ENCODE measurements around the gene TBX15.

DNA sequence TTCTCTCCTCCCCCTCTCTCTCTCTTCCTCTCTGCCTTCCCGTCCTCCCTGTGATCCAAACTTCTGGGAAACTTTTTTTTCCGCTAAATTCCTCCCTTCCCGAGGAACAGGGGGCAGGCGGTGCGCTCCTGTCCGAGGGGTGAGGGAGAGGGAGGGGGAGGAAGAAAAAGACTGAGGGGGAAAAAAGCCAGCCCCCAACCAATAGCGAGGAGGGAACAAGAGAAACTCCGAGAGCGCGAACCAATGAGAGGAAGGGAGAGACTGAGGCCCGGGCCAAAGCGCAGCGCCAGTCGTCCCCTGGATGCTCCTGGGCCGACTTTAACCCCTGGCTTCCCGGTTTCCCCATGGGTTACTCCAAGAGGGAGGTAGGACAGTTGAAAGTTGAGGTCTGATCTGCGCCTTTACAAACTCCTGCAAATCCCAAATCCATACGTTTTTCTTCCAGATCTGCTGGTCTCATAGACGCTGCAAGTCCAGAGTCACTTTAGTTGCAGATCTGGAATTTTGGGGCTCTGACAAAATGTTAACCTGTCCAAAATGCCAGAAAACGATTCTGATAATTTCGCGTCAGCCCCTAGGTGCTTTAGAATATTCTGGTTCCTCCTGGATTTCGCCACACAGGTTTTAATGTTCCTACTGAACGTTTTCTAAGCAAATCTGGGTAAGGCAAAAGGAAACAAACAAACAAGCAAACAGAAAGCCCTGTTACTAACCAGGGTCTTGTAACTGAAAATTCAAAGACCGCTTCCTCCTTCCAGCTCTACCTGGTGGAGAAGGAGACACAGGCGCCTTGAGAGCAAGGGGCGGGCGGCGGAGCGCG lies at the start of gene TBX15:
- TF ChIP-seq, protein P1, sequence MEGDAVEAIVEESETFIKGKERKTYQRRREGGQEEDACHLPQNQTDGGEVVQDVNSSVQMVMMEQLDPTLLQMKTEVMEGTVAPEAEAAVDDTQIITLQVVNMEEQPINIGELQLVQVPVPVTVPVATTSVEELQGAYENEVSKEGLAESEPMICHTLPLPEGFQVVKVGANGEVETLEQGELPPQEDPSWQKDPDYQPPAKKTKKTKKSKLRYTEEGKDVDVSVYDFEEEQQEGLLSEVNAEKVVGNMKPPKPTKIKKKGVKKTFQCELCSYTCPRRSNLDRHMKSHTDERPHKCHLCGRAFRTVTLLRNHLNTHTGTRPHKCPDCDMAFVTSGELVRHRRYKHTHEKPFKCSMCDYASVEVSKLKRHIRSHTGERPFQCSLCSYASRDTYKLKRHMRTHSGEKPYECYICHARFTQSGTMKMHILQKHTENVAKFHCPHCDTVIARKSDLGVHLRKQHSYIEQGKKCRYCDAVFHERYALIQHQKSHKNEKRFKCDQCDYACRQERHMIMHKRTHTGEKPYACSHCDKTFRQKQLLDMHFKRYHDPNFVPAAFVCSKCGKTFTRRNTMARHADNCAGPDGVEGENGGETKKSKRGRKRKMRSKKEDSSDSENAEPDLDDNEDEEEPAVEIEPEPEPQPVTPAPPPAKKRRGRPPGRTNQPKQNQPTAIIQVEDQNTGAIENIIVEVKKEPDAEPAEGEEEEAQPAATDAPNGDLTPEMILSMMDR (conservative IDR thresholded peaks at IDR 0.05; ENCODE audit: low read depth, low read length): no peak
- TF ChIP-seq EZH2 (IDR thresholded peaks at IDR 0.05; ENCODE audit: borderline replicate concordance, low read depth, low read length, poor library complexity, severe bottlenecking): no peak

Measured in A673 (cell line).